ENCODE measurements around the gene DMBX1.

DMBX1 gene

DNA sequence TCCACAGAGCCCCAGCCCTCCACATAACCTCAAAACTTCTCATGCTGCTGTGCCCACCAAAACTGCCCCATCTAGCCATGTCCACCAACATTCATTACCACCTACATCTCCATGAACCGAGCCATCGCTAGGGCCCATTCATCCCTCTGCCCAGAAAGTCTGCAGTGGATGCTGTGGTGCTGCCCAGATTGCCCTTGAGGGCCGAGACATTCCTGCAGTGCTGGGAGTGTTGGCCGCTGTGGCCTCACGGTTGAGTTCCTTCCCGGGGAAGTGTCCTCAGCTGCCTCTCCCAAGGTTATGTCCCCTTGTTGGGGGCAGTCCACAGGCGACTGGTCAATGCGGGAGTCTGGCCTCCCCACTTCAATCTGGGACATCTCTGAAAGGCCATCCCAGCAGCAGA, 30.3 kb upstream of the DMBX1 start:
- peaks cover 28% of the 10 kb centered on the region; the same call in 1 of the 2 replicates for H3K27me3 ChIP-seq (ENCODE audit: control insufficient read depth, low read length)
- H3K4me1 ChIP-seq (ENCODE audit: control insufficient read depth, low read length): no peaks in the 10 kb centered on the region
- H3K27ac ChIP-seq (ENCODE audit: low read depth, low read length): no peak overlapping the region
- no peak overlapping the region for H3K4me2 ChIP-seq (ENCODE audit: low read length)
- no peaks in the 10 kb centered on the region for H3K79me2 ChIP-seq (ENCODE audit: control insufficient read depth, low read length)
- no peaks in the 10 kb centered on the region for H3K9me2 ChIP-seq (replicated peaks; ENCODE audit: control insufficient read depth, low read length)
- H3F3A ChIP-seq (ENCODE audit: control insufficient read depth, insufficient read depth): no peaks in the 10 kb centered on the region
- H3K4me3 ChIP-seq (ENCODE audit: low read length): no peak overlapping the region
- TF ChIP-seq, protein P1, sequence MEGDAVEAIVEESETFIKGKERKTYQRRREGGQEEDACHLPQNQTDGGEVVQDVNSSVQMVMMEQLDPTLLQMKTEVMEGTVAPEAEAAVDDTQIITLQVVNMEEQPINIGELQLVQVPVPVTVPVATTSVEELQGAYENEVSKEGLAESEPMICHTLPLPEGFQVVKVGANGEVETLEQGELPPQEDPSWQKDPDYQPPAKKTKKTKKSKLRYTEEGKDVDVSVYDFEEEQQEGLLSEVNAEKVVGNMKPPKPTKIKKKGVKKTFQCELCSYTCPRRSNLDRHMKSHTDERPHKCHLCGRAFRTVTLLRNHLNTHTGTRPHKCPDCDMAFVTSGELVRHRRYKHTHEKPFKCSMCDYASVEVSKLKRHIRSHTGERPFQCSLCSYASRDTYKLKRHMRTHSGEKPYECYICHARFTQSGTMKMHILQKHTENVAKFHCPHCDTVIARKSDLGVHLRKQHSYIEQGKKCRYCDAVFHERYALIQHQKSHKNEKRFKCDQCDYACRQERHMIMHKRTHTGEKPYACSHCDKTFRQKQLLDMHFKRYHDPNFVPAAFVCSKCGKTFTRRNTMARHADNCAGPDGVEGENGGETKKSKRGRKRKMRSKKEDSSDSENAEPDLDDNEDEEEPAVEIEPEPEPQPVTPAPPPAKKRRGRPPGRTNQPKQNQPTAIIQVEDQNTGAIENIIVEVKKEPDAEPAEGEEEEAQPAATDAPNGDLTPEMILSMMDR (IDR thresholded peaks at IDR 0.05; ENCODE audit: low read depth, low read length, poor library complexity, severe bottlenecking): no peak
- no peak for TF ChIP-seq EZH2phosphoT487 (IDR thresholded peaks at IDR 0.05; ENCODE audit: borderline replicate concordance, low read length)
- no peaks in the 10 kb centered on the region for H3K36me3 ChIP-seq (ENCODE audit: control insufficient read depth, low read length)
- no peaks in the 10 kb centered on the region for H4K20me1 ChIP-seq (ENCODE audit: control insufficient read depth, insufficient read depth, low read depth, low read length)
- no peaks in the 10 kb centered on the region for H3K9me3 ChIP-seq (ENCODE audit: control insufficient read depth, insufficient read depth, low read length)

DNA sequence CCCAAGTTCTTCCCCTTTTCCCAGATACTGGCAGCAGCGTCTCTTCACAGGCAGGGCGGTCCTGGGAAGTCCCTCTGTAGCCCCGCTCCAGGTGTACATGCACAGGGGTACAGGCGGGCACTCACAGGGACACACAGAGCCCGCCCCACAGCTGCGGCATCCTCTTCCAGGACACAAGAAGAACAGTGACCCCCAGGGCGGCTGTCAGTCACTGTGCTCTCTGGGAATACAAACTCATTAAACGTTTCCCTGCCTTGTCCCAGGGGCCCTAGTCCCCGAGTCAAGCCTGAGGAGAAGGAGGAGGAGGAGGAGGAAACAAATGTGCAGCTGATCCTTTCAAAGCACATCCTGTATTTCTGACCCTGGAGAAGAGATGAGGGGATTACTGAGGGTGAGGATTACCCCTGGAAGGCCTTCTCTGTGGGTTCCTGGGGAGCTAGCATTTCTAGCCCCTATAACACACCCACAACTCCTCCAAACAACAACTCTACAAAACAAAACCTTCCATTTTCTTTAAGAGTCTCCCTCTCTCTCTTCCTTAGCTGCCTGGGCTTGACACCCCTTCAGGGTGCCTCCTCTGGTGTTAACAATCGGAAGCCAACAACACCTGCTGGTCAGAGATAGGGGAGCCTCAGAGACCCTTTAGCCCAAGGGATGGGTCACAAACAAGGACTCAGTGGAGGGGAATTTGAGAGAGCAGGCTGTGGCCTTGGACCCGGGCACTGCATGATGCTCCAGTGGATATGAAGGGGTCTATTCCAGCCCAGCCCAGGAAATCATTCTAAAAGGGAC, 28.4 kb upstream of the DMBX1 start:
- Histone ChIP-seq H3K9me2 (replicated peaks; ENCODE audit: control insufficient read depth, low read length) (no peaks in the 10 kb centered on the region), H3K36me3 (ENCODE audit: control insufficient read depth, low read length) (no peaks in the 10 kb centered on the region), H3K4me1 (ENCODE audit: control insufficient read depth, low read length) (no peaks in the 10 kb centered on the region), H3K9me3 (ENCODE audit: control insufficient read depth, insufficient read depth, low read length) (no peaks in the 10 kb centered on the region), H3K79me2 (ENCODE audit: control insufficient read depth, low read length) (no peaks in the 10 kb centered on the region), H3F3A (ENCODE audit: control insufficient read depth, insufficient read depth) (no peaks in the 10 kb centered on the region), H4K20me1 (ENCODE audit: control insufficient read depth, insufficient read depth, low read depth, low read length) (no peaks in the 10 kb centered on the region), H3K4me2 (ENCODE audit: low read length) (no peak overlapping the region), H3K27ac (ENCODE audit: low read depth, low read length) (no peak overlapping the region), H3K4me3 (ENCODE audit: low read length) (no peak overlapping the region), H3K27me3 (ENCODE audit: control insufficient read depth, low read length) (peaks cover 33% of the 10 kb centered on the region)
- TF ChIP-seq EZH2phosphoT487 (IDR thresholded peaks at IDR 0.05; ENCODE audit: borderline replicate concordance, low read length): no peak
- TF ChIP-seq, protein P1 (IDR thresholded peaks at IDR 0.05; ENCODE audit: low read depth, low read length, poor library complexity, severe bottlenecking): no peak

GRCh38 chr1:46461809-46462448, 27.7 kb upstream of the DMBX1 start:
- no peak overlapping the region for H3K4me3 ChIP-seq (ENCODE audit: low read length)
- no peaks in the 10 kb centered on the region for H3K9me3 ChIP-seq (ENCODE audit: control insufficient read depth, insufficient read depth, low read length)
- H3K79me2 ChIP-seq (ENCODE audit: control insufficient read depth, low read length): no peaks in the 10 kb centered on the region
- no peaks in the 10 kb centered on the region for H3K9me2 ChIP-seq (replicated peaks; ENCODE audit: control insufficient read depth, low read length)
- TF ChIP-seq, protein P1 (IDR thresholded peaks at IDR 0.05; ENCODE audit: low read depth, low read length, poor library complexity, severe bottlenecking): no peak
- TF ChIP-seq EZH2phosphoT487 (IDR thresholded peaks at IDR 0.05; ENCODE audit: borderline replicate concordance, low read length): no peak
- H3F3A ChIP-seq (ENCODE audit: control insufficient read depth, insufficient read depth): no peaks in the 10 kb centered on the region
- no peaks in the 10 kb centered on the region for H4K20me1 ChIP-seq (ENCODE audit: control insufficient read depth, insufficient read depth, low read depth, low read length)
- no peak overlapping the region for H3K4me2 ChIP-seq (ENCODE audit: low read length)
- no peak overlapping the region for H3K27ac ChIP-seq (ENCODE audit: low read depth, low read length)
- H3K4me1 ChIP-seq (ENCODE audit: control insufficient read depth, low read length): no peaks in the 10 kb centered on the region
- peaks cover 38% of the 10 kb centered on the region for H3K27me3 ChIP-seq (ENCODE audit: control insufficient read depth, low read length)
- H3K36me3 ChIP-seq (ENCODE audit: control insufficient read depth, low read length): no peaks in the 10 kb centered on the region
